Esophagus muscularis mucosa (tissue), 4 donors: Measurements from ENCODE around the gene SATL1. TPM values are rescaled to one million over a fixed set of nuclear protein-coding genes. Genes with fewer than 3 reads are reported as not detected.

ENCODE experiments used
- DNase-seq: peaks from one replicate; pipeline ENCODE4 v3.0.0-alpha.2; 2017; ENCODE audit errors: extremely low spot score
- H3K27ac ChIP-seq, 4 donors: fragments of 200-600 bp; sonication (generic); replicated peaks in 1 of 4; 1 replicate in 3 of 4; 2 replicates in 1 of 4; pipeline ENCODE4 v1.5.1; 2016 to 2019; ENCODE audit warnings: mild to moderate bottlenecking in 1 of 4
- H3K27me3 ChIP-seq, 4 donors: fragments of 200-600 bp; sonication (generic); one replicate each; pipeline versions ENCODE4 v1.5.1 to v1.6.0; 2016 to 2019
- H3K36me3 ChIP-seq, 4 donors: fragments of 200-600 bp; sonication (generic); one replicate each; pipeline ENCODE4 v1.5.1; 2016 to 2019
- H3K4me1 ChIP-seq, 4 donors: fragments of 200-600 bp; sonication (generic); one replicate each; pipeline ENCODE4 v1.5.1; 2016 to 2019
- H3K4me3 ChIP-seq, 4 donors: fragments of 200-600 bp; sonication (generic); 1 replicate in 2 of 4; 2 replicates in 2 of 4; pipeline ENCODE4 v1.5.1; 2016 to 2019; ENCODE audit warnings: mild to moderate bottlenecking in 4 of 4, moderate library complexity in 1 of 4
- H3K9me3 ChIP-seq, 4 donors: fragments of 200-600 bp; sonication (generic); 1 replicate in 3 of 4; 2 replicates in 1 of 4; pipeline ENCODE4 v1.5.1; 2016 to 2019
- EP300 ChIP-seq: sonication (generic); formaldehyde crosslinking; IDR thresholded peaks from one replicate; pipeline ENCODE4 v1.6.1; 2017; ENCODE audit warnings: antibody characterized with exemption
- POLR2A ChIP-seq: fragments of 450-650 bp; IDR thresholded peaks from one replicate; pipeline ENCODE4 v1.6.1; 2017; ENCODE audit warnings: antibody characterized with exemption, moderate library complexity, mild to moderate bottlenecking, low read depth
- POLR2AphosphoS5 ChIP-seq, 2 donors: sonication (generic); formaldehyde crosslinking; IDR thresholded peaks; one replicate each; pipeline ENCODE4 v1.6.1; 2017; ENCODE audit warnings: antibody characterized with exemption in 2 of 2
- WGBS: methylation state at CpG from one replicate; pipeline ENCODE4 v1.1.5; 2018; 5-methylcytosine and 5-hydroxymethylcytosine counted together
- intact Hi-C: fragments of 100-400 bp; cut with DNase I; formaldehyde crosslinking; loops from one replicate; pipeline ENCODE4 v1.15.1; 2023
- total RNA-seq, 4 donors: library from RNA; depleted of rRNA; stranded (reverse); fragments of >200 nt; gene quantifications; one replicate each; pipeline versions ENCODE4 v1.1.0 to v1.2.1, GENCODE V29; 2016
- TF ChIP-seq, protein P1 (sequence below), 3 experiments: fragments of 200-600 bp in 2 of 3; fragments of 450-650 bp in 1 of 3; sonication (generic) in 2 of 3; IDR thresholded peaks; one replicate each; pipeline ENCODE4 v1.5.1; 2017 to 2019; ENCODE audit warnings: antibody characterized with exemption in 3 of 3, mild to moderate bottlenecking in 2 of 3, moderate library complexity in 1 of 3

SATL1 gene
- total RNA-seq, 4 donors from 2014 or later = not detected

DNA sequence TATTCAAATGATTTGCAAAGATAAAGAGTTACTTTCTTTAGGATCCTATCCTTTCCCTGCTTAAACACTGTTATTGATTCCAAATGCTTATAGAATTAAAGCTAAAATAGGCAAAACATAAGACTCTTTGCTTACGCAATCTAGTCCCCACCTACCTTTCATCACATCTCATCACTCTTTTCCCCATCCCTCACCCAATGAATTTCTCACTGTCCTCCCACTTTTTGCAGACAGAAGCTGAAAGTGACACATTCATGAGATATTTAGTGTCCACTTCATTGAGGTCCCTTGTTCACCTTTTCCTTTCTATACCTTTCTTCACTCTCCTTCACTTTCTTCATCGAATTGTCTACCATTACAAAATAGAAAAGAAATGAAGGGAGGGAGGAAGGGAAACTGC is 424 bp downstream of the SATL1 start:
- Histone ChIP-seq H3K36me3 (no peaks in the 10 kb centered on the region), H3K4me1 (peaks cover 0 to 9% (median 0%) of the 10 kb centered on the region in 4 donors), H3K27ac (no peak overlapping the region), H3K27me3 (peaks cover 0 to 5% (median 0%) of the 10 kb centered on the region in 4 donors), H3K9me3 (no peaks in the 10 kb centered on the region), H3K4me3 (peak overlapping the region in 3 of 4 donors; percentile 55 to 65 (median 56))
- WGBS = 68% methylated on average over 2 of the region's 2 CpGs
- TF ChIP-seq POLR2A (no peak), POLR2AphosphoS5 (IDR thresholded peaks at IDR 0.05) (no peak), EP300 (no peak)
- TF ChIP-seq, protein P1, sequence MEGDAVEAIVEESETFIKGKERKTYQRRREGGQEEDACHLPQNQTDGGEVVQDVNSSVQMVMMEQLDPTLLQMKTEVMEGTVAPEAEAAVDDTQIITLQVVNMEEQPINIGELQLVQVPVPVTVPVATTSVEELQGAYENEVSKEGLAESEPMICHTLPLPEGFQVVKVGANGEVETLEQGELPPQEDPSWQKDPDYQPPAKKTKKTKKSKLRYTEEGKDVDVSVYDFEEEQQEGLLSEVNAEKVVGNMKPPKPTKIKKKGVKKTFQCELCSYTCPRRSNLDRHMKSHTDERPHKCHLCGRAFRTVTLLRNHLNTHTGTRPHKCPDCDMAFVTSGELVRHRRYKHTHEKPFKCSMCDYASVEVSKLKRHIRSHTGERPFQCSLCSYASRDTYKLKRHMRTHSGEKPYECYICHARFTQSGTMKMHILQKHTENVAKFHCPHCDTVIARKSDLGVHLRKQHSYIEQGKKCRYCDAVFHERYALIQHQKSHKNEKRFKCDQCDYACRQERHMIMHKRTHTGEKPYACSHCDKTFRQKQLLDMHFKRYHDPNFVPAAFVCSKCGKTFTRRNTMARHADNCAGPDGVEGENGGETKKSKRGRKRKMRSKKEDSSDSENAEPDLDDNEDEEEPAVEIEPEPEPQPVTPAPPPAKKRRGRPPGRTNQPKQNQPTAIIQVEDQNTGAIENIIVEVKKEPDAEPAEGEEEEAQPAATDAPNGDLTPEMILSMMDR (IDR thresholded peaks at IDR 0.05) = no peak
- intact Hi-C loops = no loop called here
- DNase-seq = no peak

DNA sequence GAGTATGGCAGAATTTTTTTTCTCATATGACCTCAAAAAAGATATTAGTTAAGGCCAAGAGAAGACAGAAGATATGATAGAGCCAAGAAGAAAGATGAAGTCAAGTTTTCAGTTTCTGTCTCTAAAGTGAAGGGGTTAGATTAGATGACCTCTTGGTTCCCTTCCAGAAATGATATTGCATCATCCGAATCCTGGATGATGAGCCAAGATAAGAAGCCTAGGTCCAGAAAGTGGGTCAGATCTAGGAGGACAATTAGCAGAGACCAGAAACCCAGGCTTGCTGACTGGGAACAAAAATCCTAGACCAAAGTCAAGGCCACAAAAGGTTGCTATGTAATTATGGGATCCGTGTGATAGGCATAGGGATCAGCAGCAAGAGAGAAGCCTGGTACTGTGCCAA is 20.2 kb downstream of the SATL1 start:
- Histone ChIP-seq H3K27ac (no peak overlapping the region), H3K27me3 (no peaks in the 10 kb centered on the region), H3K36me3 (no peaks in the 10 kb centered on the region), H3K4me1 (no peaks in the 10 kb centered on the region), H3K4me3 (no peak overlapping the region), H3K9me3 (no peaks in the 10 kb centered on the region)
- no peak for TF ChIP-seq POLR2AphosphoS5 (IDR thresholded peaks at IDR 0.05)
- TF ChIP-seq POLR2A = no peak
- no peak for TF ChIP-seq EP300
- TF ChIP-seq, protein P1 (IDR thresholded peaks at IDR 0.05) = no peak
- intact Hi-C loops = no loop called here
- WGBS = 44% methylated on average over 2 of the region's 2 CpGs
- no peak for DNase-seq

DNA sequence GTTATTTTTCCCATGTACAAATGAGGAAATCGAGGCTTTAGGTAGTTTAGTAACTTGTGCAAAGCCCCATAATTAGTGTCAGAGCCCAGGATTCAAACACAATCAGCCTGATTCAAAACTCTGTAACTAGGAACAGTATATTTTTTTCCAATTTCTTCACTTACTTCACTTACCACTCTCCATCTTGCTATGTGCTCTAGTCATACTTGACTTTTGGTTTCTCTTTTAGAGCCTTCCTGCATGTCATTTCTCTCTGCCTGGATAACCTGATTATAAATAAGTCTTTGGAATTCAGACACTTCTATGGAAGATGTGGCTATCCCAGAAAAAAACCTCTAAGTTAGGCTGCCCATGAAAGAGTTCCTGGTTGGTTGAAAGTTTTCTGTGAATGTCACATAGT is 22.2 kb downstream of the SATL1 start:
- TF ChIP-seq, protein P1 (IDR thresholded peaks at IDR 0.05) = no peak
- TF ChIP-seq POLR2AphosphoS5 (IDR thresholded peaks at IDR 0.05) (no peak), POLR2A (no peak), EP300 (no peak)
- Histone ChIP-seq H3K9me3 (no peaks in the 10 kb centered on the region), H3K27me3 (no peaks in the 10 kb centered on the region), H3K36me3 (no peaks in the 10 kb centered on the region), H3K4me1 (no peaks in the 10 kb centered on the region), H3K27ac (no peak overlapping the region), H3K4me3 (no peak overlapping the region)
- intact Hi-C loops = no loop called here
- DNase-seq = no peak
- 56% methylated on average over 1 of the region's 1 CpG for WGBS

DNA sequence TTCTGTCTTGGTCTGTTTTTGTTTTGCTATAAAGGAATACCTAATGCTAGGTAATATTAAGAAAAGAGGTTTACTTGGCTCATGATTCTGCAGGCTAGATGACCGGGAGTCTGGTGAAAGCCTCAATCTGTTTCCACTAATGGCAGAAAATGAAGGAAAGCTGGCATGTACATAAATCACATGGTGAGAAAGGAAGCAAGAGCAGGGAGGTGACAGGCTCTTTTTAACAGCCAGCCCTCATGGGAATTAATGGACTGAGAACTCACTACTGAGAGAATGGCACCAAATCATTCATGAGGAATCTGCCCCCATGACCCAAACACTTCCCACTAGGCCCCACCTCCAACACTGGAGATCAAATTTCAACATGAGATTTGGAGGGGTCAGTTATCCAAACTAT is 27.6 kb downstream of the SATL1 start:
- no peaks in the 10 kb centered on the region for H3K36me3 ChIP-seq
- intact Hi-C loops = no loop called here
- 67% methylated on average over 1 of the region's 1 CpG for WGBS
- no peak for TF ChIP-seq EP300
- TF ChIP-seq, protein P1 (IDR thresholded peaks at IDR 0.05) = no peak
- TF ChIP-seq POLR2A = no peak
- TF ChIP-seq POLR2AphosphoS5 (IDR thresholded peaks at IDR 0.05) = no peak
- no peak overlapping the region for H3K27ac ChIP-seq
- no peaks in the 10 kb centered on the region for H3K9me3 ChIP-seq
- H3K4me1 ChIP-seq = no peaks in the 10 kb centered on the region
- H3K4me3 ChIP-seq = no peak overlapping the region
- H3K27me3 ChIP-seq = no peaks in the 10 kb centered on the region
- no peak for DNase-seq
